ENCODE results near the gene ISY1. TPM values are rescaled to one million over a fixed set of nuclear protein-coding genes. Genes with fewer than 3 reads are reported as not detected.

Gene ISY1
- total RNA-seq (10 to 100 TPM; 28.2 to 28.5 TPM), total RNA-seq (14.3 to 42.6 (median 22.9) reads per million in 172 experiments)
- 31.8 TPM for polyA plus RNA-seq (2013, experiment 1 of 2)
- 33.0 TPM for polyA plus RNA-seq (2013, experiment 2 of 2)

DNA sequence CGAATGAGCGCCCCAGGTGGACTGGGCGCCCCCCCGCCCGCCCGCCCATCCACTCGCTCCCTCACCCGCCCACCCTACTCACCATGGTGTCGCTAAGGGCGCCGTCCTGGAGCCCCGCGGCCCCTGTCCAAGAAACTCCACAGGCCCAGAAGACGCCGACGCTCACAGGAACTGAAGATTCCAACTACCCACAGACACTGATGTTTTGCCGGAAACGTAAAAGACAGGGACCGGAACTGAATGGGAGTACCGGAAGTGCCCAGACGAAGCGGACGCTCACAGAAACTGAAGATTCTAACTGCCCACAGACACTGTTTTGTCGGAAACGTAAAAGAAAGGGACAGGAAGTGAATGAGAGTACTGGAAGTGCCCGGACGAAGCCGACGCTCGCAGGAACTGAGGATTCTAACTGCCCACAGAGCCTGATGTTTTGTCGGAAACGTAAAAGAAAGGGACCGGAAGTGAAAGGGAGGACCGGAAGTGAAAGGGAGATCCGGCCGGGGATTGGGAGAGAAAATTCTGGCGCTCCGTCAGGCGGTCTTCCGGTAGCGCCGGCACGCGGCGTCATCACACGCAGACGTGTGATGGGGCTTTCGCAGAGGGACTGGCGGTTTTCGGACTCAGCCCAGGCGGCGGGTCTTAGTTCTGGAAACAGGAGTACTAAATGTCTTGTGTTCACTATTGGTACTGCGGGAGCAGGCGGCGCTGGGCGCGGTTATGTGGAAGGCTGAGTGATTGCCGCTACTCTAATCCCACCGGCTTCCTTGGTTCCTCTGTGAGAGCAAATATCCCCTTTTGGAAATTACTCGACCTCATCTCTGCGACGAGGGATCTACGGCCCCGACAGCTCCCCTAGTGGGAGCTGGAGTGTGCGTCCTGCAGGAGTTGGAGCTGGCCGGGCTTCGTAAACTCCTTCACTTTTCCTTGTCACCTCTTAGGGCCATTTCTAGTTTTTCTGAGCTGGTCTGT lies at the start of gene ISY1:
Gene ISY1 (minus strand): TSS at position 173 of the 969 bp plus-strand sequence. CDS start 88 bp downstream, at position 85.
- Histone ChIP-seq H3K4me1 (ENCODE audit: insufficient read depth, low read length) (peaks cover 24% of the 10 kb centered on the region), H3K27me3 (ENCODE audit: control insufficient read depth in 1 of 2, insufficient read depth in 2 of 2, low read length in 2 of 2) (no peaks in the 10 kb centered on the region), H3K36me3 (ENCODE audit: insufficient read depth, low read length) (peaks cover 30% of the 10 kb centered on the region), H3K4me3 (ENCODE audit: low read length) (peak within 1 kb of the TSS; percentile 82), H3K27ac (ENCODE audit: low read depth in 1 of 2, low read length in 2 of 2) (peak within 1 kb of the TSS; percentile 92 to 99), H3K9me3 (ENCODE audit: control insufficient read depth in 1 of 2, insufficient read depth in 1 of 2, low read length in 2 of 2) (no peaks in the 10 kb centered on the region)
- peak; percentile 70 to 97 (median 84) for DNase-seq
- Mint-ChIP-seq H3K4me3 (peak within 1 kb of the TSS; percentile 96), H3K27ac (peak within 1 kb of the TSS; percentile 95), H3K36me3 (ENCODE audit: low read depth) (peaks cover 61% of the 10 kb centered on the region), H3K27me3 (no peaks in the 10 kb centered on the region), H3K9me3 (no peaks in the 10 kb centered on the region), H3K4me1 (ENCODE audit: low read depth) (peaks cover 55% of the 10 kb centered on the region)
- peak; percentile 74 for ATAC-seq (ENCODE audit: poor library complexity)
- CTCF ChIA-PET: interaction anchor here (0.6 to 3.1 kb wide), 16 partner anchors 10 to 191 kb away, joined by 3 to 29 read pairs (median 4); partner anchors contain the start of genes CNBP and RAB43
- POLR2A ChIA-PET: interaction anchor here (0.6 to 2.7 kb wide), 15 partner anchors 8 to 191 kb away, joined by 3 to 16 read pairs (median 5); partner anchors contain the start of gene HMCES
- TF ChIP-seq CTCF (IDR thresholded peaks at IDR 0.05): peak; percentile 76
- intact Hi-C loops (cut with DNase I, micrococcal nuclease): loop anchor here (1.0 kb wide), 3 partner anchors 23 to 42 kb away; partner anchors contain the start of gene RAB43 (in 1 of the 2)

- ChIA-PET CTCF (no interaction called here), POLR2A (no interaction called here)
- H3K27me3 Mint-ChIP-seq: no peaks in the 10 kb centered on the region
- ATAC-seq (ENCODE audit: poor library complexity): no peak
- no peak overlapping the region for H3K4me3 Mint-ChIP-seq
- no peak for DNase-seq
- no peak for TF ChIP-seq CTCF (IDR thresholded peaks at IDR 0.05)
- H3K27me3 ChIP-seq (ENCODE audit: control insufficient read depth in 1 of 2, insufficient read depth in 2 of 2, low read length in 2 of 2): no peaks in the 10 kb centered on the region
- no peaks in the 10 kb centered on the region for H3K4me1 Mint-ChIP-seq (ENCODE audit: low read depth)
- H3K36me3 Mint-ChIP-seq (ENCODE audit: low read depth): no peaks in the 10 kb centered on the region
- H3K4me3 ChIP-seq (ENCODE audit: low read length): no peak overlapping the region
- H3K9me3 ChIP-seq (ENCODE audit: control insufficient read depth in 1 of 2, insufficient read depth in 1 of 2, low read length in 2 of 2): no peaks in the 10 kb centered on the region
- H3K4me1 ChIP-seq (ENCODE audit: insufficient read depth, low read length): no peaks in the 10 kb centered on the region
- intact Hi-C loops (cut with DNase I, micrococcal nuclease): no loop called here
- H3K27ac Mint-ChIP-seq: no peak overlapping the region
- no peaks in the 10 kb centered on the region for H3K36me3 ChIP-seq (ENCODE audit: insufficient read depth, low read length)
- H3K27ac ChIP-seq (ENCODE audit: low read depth in 1 of 2, low read length in 2 of 2): no peak overlapping the region
- no peaks in the 10 kb centered on the region for H3K9me3 Mint-ChIP-seq
Measured at GRCh38 chr3:129207479-129207878, 46.6 kb upstream of the ISY1 start.

GRCh38 chr3:129205109-129205832 lies 44.4 kb upstream of the ISY1 start:
- no peaks in the 10 kb centered on the region for H3K4me1 Mint-ChIP-seq (ENCODE audit: low read depth)
- CTCF ChIA-PET: no interaction called here

More at GRCh38 chr3:129205109-129205832, 44.4 kb upstream of the ISY1 start:
- no peaks in the 10 kb centered on the region for H3K9me3 ChIP-seq (ENCODE audit: control insufficient read depth in 1 of 2, insufficient read depth in 1 of 2, low read length in 2 of 2)
- TF ChIP-seq CTCF (IDR thresholded peaks at IDR 0.05): no peak
- DNase-seq (no peak), ATAC-seq (ENCODE audit: poor library complexity) (no peak)
- no peak overlapping the region for H3K27ac ChIP-seq (ENCODE audit: low read depth in 1 of 2, low read length in 2 of 2)
- intact Hi-C loops (cut with DNase I, micrococcal nuclease): no loop called here
- H3K4me3 Mint-ChIP-seq: no peak overlapping the region
- POLR2A ChIA-PET: no interaction called here
- H3K9me3 Mint-ChIP-seq: no peaks in the 10 kb centered on the region
- H3K36me3 ChIP-seq (ENCODE audit: insufficient read depth, low read length): no peaks in the 10 kb centered on the region
- H3K36me3 Mint-ChIP-seq (ENCODE audit: low read depth): no peaks in the 10 kb centered on the region
- no peaks in the 10 kb centered on the region for H3K27me3 Mint-ChIP-seq
- no peaks in the 10 kb centered on the region for H3K4me1 ChIP-seq (ENCODE audit: insufficient read depth, low read length)
- no peak overlapping the region for H3K4me3 ChIP-seq (ENCODE audit: low read length)
- H3K27me3 ChIP-seq (ENCODE audit: control insufficient read depth in 1 of 2, insufficient read depth in 2 of 2, low read length in 2 of 2): no peaks in the 10 kb centered on the region
- no peak overlapping the region for H3K27ac Mint-ChIP-seq
